GM12892 (cell line): ENCODE results near the gene PRKAB1.

ENCODE experiments used
- POLR2AphosphoS5 ChIP-seq: IDR thresholded peaks from 2 replicates; pipeline ENCODE4 v1.6.1; 2011; ENCODE audit warnings: low read depth, low read length, control low read depth
- TAF1 ChIP-seq: IDR thresholded peaks from 2 replicates; pipeline ENCODE4 v1.6.1; 2011; ENCODE audit warnings: low read depth, mild to moderate bottlenecking, control low read depth, low read length, borderline replicate concordance

DNA sequence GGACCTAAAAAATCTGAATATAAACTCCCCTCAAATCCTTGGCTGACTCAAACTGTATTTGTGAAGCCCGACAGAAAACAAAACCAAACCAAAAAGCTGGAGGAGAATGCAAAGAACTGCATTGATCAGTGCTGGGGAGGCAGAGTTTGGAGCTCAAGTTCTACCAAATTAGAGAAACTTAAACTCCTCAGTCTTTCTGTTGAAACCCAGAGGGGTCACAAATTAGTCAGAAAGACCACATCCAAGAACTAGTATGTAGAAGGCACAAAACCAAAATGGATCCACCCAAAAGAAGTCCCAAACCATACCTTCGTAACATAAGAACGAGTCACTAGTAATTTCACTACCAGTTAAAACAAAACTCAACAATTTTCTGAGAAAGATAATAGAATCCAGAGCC, 15.3 kb upstream of the PRKAB1 start:
- TF ChIP-seq TAF1 (no peak), POLR2AphosphoS5 (no peak)
